Fibroblast of pulmonary artery (primary cell): ENCODE measurements around the gene EIF3M.

Experiments
- DNase-seq: peaks from one replicate; pipeline ENCODE4 v3.0.0-alpha.2; 2010; ENCODE audit warnings: low read depth
- H3K4me3 ChIP-seq: replicated peaks from 2 replicates; pipeline ENCODE4 v1.5.1; 2011; ENCODE audit warnings: low read depth, mild to moderate bottlenecking, control low read depth, low read length, moderate library complexity
- TF ChIP-seq, protein P1 (sequence below): IDR thresholded peaks from 2 replicates; pipeline ENCODE4 v1.5.1; 2011; ENCODE audit warnings: mild to moderate bottlenecking, control low read depth, low read length, inconsistent platforms; ENCODE audit errors: missing control alignments

The EIF3M gene

DNA sequence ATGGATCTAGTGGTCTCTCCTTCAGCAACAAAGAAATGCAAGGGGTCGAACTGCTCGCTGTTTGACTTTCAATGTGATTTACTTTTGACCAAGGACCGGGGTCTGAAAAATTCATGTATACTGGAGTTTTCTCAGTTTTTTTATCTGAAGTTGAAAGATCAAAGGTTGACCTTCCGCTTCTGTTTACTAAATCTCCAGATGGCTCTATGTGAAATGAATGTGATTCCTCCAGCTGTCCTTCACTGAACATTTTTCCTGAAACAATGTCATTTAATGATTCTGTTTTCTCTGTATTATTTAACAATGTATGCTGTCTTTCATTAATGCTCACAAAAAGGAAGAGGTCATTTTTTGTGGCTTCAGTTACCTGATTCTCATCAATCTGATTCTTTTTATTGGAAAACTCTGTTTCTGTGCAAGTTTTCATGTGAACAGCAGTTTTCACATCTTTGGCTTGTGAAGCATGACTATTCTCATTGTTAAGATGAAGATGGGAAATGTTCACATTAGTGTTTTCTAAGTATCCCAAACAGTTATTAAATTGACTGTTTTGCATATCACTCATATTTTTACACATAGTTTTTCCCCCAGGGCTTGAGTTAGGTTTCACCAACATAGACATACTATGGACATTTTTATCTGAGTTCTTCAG lies 30.0 kb downstream of the EIF3M start:
- TF ChIP-seq, protein P1, sequence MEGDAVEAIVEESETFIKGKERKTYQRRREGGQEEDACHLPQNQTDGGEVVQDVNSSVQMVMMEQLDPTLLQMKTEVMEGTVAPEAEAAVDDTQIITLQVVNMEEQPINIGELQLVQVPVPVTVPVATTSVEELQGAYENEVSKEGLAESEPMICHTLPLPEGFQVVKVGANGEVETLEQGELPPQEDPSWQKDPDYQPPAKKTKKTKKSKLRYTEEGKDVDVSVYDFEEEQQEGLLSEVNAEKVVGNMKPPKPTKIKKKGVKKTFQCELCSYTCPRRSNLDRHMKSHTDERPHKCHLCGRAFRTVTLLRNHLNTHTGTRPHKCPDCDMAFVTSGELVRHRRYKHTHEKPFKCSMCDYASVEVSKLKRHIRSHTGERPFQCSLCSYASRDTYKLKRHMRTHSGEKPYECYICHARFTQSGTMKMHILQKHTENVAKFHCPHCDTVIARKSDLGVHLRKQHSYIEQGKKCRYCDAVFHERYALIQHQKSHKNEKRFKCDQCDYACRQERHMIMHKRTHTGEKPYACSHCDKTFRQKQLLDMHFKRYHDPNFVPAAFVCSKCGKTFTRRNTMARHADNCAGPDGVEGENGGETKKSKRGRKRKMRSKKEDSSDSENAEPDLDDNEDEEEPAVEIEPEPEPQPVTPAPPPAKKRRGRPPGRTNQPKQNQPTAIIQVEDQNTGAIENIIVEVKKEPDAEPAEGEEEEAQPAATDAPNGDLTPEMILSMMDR: no peak
- no peak overlapping the region for H3K4me3 ChIP-seq
- no peak for DNase-seq

DNA sequence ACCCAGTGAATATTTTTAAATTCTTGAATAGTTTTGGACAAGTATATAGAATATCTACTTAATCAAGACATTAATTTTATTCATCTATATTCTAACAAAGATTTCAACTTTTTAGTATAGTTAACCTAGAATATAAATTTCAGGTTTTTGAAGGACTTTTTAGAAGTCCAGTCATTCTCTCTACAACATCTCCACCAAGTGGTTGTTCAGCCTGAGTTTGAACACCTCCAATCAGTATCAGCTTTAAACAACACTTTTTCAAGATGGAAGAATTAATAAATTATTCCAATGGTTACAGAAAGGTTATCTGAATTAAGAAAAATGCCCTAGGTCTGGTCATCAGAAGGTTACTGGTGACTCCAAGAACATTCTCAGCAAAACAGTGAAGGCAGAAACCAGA lies 31.8 kb downstream of the EIF3M start:
- peak; percentile 72 for DNase-seq
- TF ChIP-seq, protein P1: peak; percentile 56
- no peak overlapping the region for H3K4me3 ChIP-seq

DNA sequence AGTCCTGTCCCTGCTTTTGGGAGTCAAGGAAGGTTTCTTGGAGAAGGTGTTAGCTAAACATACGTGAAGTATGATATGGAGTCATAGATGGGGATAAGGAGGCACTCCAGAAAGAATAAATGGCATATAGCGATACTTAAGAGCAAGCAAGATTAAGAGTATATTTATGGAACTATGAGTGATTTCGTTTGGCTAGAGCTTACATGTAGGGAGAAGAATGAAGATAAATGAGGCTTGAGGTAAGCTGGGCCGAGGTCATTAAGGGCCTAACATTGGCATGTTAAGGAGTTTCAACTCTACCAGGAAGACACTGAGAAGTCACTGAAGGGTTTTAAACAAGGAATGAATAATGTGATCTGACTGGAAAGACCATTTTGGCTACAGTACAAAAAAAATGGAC lies 33.3 kb downstream of the EIF3M start:
- H3K4me3 ChIP-seq: no peak overlapping the region
- DNase-seq: no peak
- TF ChIP-seq, protein P1: no peak

DNA sequence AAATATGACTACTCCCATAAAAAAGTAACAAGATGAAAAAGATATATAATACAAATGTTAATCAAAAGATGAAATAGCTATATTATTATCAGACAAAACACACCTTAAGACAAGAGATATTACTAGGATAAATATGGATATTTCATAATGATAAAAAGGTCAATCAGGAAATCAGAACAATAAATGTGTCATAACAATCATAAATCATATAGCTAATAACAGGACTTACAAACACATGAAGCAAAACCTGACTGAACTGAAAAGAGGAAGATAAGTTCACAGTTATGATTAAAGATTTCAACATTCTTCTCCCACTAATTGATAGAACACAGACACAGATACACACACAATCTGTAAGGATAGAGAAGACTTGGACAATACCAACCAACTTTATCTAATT lies 47.2 kb downstream of the EIF3M start:
- H3K4me3 ChIP-seq: no peak overlapping the region
- TF ChIP-seq, protein P1: no peak
- DNase-seq: no peak

DNA sequence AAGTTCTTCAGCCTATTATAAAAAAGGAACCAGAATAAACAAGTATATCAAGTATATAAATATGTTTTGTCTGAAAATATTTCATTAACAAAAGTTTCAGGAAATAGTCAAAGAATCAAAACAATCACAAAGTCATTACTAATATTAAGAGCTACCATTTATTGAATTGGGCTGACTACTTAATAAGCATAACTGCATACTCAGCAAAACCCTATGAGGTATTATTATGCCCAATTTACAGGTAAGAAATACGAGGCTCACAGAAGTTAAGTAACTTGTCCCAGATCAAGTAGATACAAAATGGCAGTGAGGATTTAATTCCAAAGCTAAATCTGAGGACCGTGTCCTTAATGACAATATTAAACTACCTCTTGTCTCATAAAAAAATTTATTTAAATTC lies 52.2 kb downstream of the EIF3M start:
- DNase-seq: no peak
- no peak overlapping the region for H3K4me3 ChIP-seq
- TF ChIP-seq, protein P1: no peak

DNA sequence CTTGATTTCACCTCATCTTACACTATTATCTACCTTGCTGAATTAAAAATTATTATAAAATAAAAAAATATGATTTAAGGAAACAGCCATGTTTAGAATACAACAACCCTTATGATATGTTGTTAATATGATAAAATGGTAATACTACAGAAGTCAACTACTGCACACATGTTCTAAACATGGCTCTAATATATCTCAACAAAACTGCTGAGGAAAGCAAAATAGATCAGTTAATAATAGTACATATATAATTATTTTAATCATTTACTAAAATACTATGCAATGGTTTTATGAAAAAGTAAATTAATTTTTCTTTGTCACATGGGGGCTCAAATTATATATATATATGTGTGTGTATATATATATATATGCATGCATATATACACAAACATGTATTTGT lies 57.7 kb downstream of the EIF3M start:
- no peak overlapping the region for H3K4me3 ChIP-seq

DNA sequence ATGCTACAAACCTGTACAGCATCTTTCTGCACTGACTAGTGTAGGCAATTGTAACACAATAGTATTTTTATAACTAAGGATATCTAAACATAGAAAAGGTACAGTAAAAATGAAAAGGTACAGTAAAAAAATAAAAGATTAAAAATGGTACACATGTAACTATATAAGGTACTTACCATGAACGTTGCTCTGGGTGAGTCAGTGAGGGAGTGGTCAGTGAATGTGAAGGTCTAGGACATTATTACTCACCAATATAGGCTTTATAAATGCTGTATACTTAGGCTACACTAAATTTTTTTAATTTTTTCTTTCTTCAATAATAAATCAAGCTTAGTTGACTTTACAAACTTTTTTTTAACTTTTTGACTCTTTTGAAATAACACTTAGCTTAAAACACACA lies 59.9 kb downstream of the EIF3M start:
- TF ChIP-seq, protein P1: no peak
- H3K4me3 ChIP-seq: no peak overlapping the region
- peak; percentile 42 for DNase-seq

More for the DNA sequence above, 57.7 kb downstream of the EIF3M start:
- no peak for DNase-seq
- TF ChIP-seq, protein P1: no peak
